ENCODE data around the gene DYSF. TPM values are rescaled to one million over a fixed set of nuclear protein-coding genes. Genes with fewer than 3 reads are reported as not detected.

The DYSF gene
- total and polyA plus RNA-seq, 2 donors (not counting 1 experiment from before 2014, with no cell fraction given), result 0.17 to 0.43 TPM

- H3K27ac Mint-ChIP-seq, result no peak overlapping the region
- H3K79me2 ChIP-seq (ENCODE audit: control insufficient read depth, insufficient read depth, low read length), result no peaks in the 10 kb centered on the region
- no peak overlapping the region for H3K4me3 Mint-ChIP-seq
- no peak overlapping the region for H3K4me2 ChIP-seq (replicated peaks; ENCODE audit: low read depth, low read length, poor library complexity, severe bottlenecking)
- H3K4me3 ChIP-seq (ENCODE audit: control extremely low read depth in 1 of 5, extremely low read depth in 1 of 5, insufficient read depth in 1 of 5, low read depth in 2 of 5, low read length in 4 of 5), result no peak overlapping the region
- no peak overlapping the region for H2AFZ ChIP-seq (ENCODE audit: insufficient read depth, low read depth, low read length, poor library complexity, severe bottlenecking)
- no peaks in the 10 kb centered on the region for H3K27me3 Mint-ChIP-seq
- H3K36me3 ChIP-seq (replicated peaks in 1 of 2; ENCODE audit: control extremely low read depth in 1 of 2, control insufficient read depth in 1 of 2, extremely low read depth in 1 of 2, insufficient read depth in 2 of 2, low read length in 1 of 2), result no peaks in the 10 kb centered on the region
- no peaks in the 10 kb centered on the region for H3K9me3 Mint-ChIP-seq (ENCODE audit: insufficient read depth)
- no peak overlapping the region for H3K9ac ChIP-seq (ENCODE audit: low read length)
- no peaks in the 10 kb centered on the region for H4K20me1 ChIP-seq (ENCODE audit: control insufficient read depth, insufficient read depth, low read length, poor library complexity, severe bottlenecking)
- ATAC-seq (ENCODE audit: low read depth) (no peak), DNase-seq (no peak)
- no peak for TF ChIP-seq EZH2 (IDR thresholded peaks at IDR 0.05; ENCODE audit: borderline replicate concordance, insufficient read depth, low read depth, low read length, poor library complexity, severe bottlenecking)
- TF ChIP-seq, protein P1, sequence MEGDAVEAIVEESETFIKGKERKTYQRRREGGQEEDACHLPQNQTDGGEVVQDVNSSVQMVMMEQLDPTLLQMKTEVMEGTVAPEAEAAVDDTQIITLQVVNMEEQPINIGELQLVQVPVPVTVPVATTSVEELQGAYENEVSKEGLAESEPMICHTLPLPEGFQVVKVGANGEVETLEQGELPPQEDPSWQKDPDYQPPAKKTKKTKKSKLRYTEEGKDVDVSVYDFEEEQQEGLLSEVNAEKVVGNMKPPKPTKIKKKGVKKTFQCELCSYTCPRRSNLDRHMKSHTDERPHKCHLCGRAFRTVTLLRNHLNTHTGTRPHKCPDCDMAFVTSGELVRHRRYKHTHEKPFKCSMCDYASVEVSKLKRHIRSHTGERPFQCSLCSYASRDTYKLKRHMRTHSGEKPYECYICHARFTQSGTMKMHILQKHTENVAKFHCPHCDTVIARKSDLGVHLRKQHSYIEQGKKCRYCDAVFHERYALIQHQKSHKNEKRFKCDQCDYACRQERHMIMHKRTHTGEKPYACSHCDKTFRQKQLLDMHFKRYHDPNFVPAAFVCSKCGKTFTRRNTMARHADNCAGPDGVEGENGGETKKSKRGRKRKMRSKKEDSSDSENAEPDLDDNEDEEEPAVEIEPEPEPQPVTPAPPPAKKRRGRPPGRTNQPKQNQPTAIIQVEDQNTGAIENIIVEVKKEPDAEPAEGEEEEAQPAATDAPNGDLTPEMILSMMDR (IDR thresholded peaks at IDR 0.05), result no peak
- H3K4me1 ChIP-seq (ENCODE audit: control insufficient read depth in 2 of 2, insufficient read depth in 2 of 2, low read length in 2 of 2), result no peaks in the 10 kb centered on the region
- H3K4me1 Mint-ChIP-seq, result no peaks in the 10 kb centered on the region
- peaks cover 0 to 2% (median 0%) of the 10 kb centered on the region in 3 donors for H3K9me3 ChIP-seq (ENCODE audit: control extremely low read depth in 1 of 3, control insufficient read depth in 2 of 3, insufficient read depth in 1 of 3, low read length in 2 of 3)
- H3K27me3 ChIP-seq (replicated peaks in 1 of 4; ENCODE audit: control extremely low read depth in 1 of 4, control insufficient read depth in 3 of 4, insufficient read depth in 4 of 4, low read length in 3 of 4), result no peaks in the 10 kb centered on the region
- intact Hi-C loops (cut with micrococcal nuclease), result no loop called here
- H3K27ac ChIP-seq (ENCODE audit: low read length in 2 of 2), result no peak overlapping the region
- WGBS (ENCODE audit: insufficient coverage), result 89% methylated on average over 20 of the region's 21 CpGs
- CTCF ChIA-PET, result interaction anchor here (0.9 to 1.3 kb wide), 4 partner anchors 10 to 1024 kb away, joined by 3 to 6 read pairs (median 3); no protein-coding TSS in a partner anchor
- POLR2A ChIA-PET, result no interaction called here
Observed at GRCh38 chr2:71555798-71556454, 102.6 kb downstream of the DYSF start.

- H3K27me3 ChIP-seq (replicated peaks in 1 of 4; ENCODE audit: control extremely low read depth in 1 of 4, control insufficient read depth in 3 of 4, insufficient read depth in 4 of 4, low read length in 3 of 4), result no peaks in the 10 kb centered on the region
- H2AFZ ChIP-seq (ENCODE audit: insufficient read depth, low read depth, low read length, poor library complexity, severe bottlenecking), result no peak overlapping the region
- H3K4me2 ChIP-seq (replicated peaks; ENCODE audit: low read depth, low read length, poor library complexity, severe bottlenecking), result no peak overlapping the region
- H3K27ac ChIP-seq (ENCODE audit: low read length in 2 of 2), result no peak overlapping the region
- intact Hi-C loops (cut with micrococcal nuclease), result no loop called here
- no peak overlapping the region for H3K4me3 ChIP-seq (ENCODE audit: control extremely low read depth in 1 of 5, extremely low read depth in 1 of 5, insufficient read depth in 1 of 5, low read depth in 2 of 5, low read length in 4 of 5)
- no peaks in the 10 kb centered on the region for H4K20me1 ChIP-seq (ENCODE audit: control insufficient read depth, insufficient read depth, low read length, poor library complexity, severe bottlenecking)
- H3K79me2 ChIP-seq (ENCODE audit: control insufficient read depth, insufficient read depth, low read length), result no peaks in the 10 kb centered on the region
- POLR2A ChIA-PET, result no interaction called here
- ATAC-seq (ENCODE audit: low read depth) (no peak), DNase-seq (no peak)
- no peak for TF ChIP-seq EZH2 (IDR thresholded peaks at IDR 0.05; ENCODE audit: borderline replicate concordance, insufficient read depth, low read depth, low read length, poor library complexity, severe bottlenecking)
- TF ChIP-seq, protein P1 (IDR thresholded peaks at IDR 0.05), result no peak
- H3K27me3 Mint-ChIP-seq, result no peaks in the 10 kb centered on the region
- 100% methylated on average over 2 of the region's 5 CpGs for WGBS (ENCODE audit: insufficient coverage)
- no peaks in the 10 kb centered on the region for H3K4me1 ChIP-seq (ENCODE audit: control insufficient read depth in 2 of 2, insufficient read depth in 2 of 2, low read length in 2 of 2)
- no peaks in the 10 kb centered on the region for H3K9me3 ChIP-seq (ENCODE audit: control extremely low read depth in 1 of 3, control insufficient read depth in 2 of 3, insufficient read depth in 1 of 3, low read length in 2 of 3)
- H3K9ac ChIP-seq (ENCODE audit: low read length), result no peak overlapping the region
- no peaks in the 10 kb centered on the region for H3K9me3 Mint-ChIP-seq (ENCODE audit: insufficient read depth)
- no peak overlapping the region for H3K27ac Mint-ChIP-seq
- H3K4me1 Mint-ChIP-seq, result no peaks in the 10 kb centered on the region
- no peak overlapping the region for H3K4me3 Mint-ChIP-seq
- no peaks in the 10 kb centered on the region for H3K36me3 ChIP-seq (replicated peaks in 1 of 2; ENCODE audit: control extremely low read depth in 1 of 2, control insufficient read depth in 1 of 2, extremely low read depth in 1 of 2, insufficient read depth in 2 of 2, low read length in 1 of 2)
- CTCF ChIA-PET, result interaction anchor here (1.0 to 1.1 kb wide), 2 partner anchors 11 to 12 kb away, joined by 3 to 6 read pairs; no protein-coding TSS in a partner anchor
Observed at GRCh38 chr2:71556692-71557250, 103.4 kb downstream of the DYSF start.

All from B cell (primary cell).